ENCODE data around the gene MPPED1.

MPPED1 gene

DNA sequence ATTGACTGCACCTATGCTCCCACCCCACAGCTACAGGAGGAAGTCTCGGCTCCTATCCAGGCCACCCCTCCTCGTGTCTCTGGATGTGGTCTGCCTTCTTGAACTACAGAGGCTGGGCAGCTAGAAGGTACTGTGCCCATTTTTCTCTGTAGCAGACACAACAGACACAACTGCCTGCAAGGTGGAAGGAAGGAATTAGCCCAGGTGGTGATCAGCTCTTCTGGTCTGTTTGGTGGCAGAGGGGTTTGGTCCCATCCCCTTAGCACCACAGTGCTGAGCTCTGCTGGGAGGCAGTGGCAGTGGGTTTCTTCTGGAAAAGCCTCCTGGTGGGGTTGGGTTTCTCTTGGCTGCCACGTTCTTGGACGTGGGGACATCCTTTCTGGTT lies 132.5 kb downstream of the MPPED1 start:
- Histone ChIP-seq H3K36me3 (ENCODE audit: control insufficient read depth in 1 of 2, insufficient read depth in 2 of 2, low read length in 2 of 2) (no peaks in the 10 kb centered on the region), H3K4me1 (ENCODE audit: control insufficient read depth in 1 of 2, insufficient read depth in 2 of 2, low read length in 2 of 2) (no peaks in the 10 kb centered on the region), H3K27me3 (ENCODE audit: low read depth, low read length) (no peaks in the 10 kb centered on the region)

GRCh38 chr22:43546186-43546585 lies 134.4 kb downstream of the MPPED1 start:
- Histone ChIP-seq H3K27ac (ENCODE audit: low read length) (no peak overlapping the region), H3K4me3 (ENCODE audit: low read depth in 1 of 2, low read length in 2 of 2) (no peak overlapping the region), H3K27me3 (ENCODE audit: low read depth, low read length) (no peaks in the 10 kb centered on the region), H3K36me3 (ENCODE audit: control insufficient read depth in 1 of 2, insufficient read depth in 2 of 2, low read length in 2 of 2) (no peaks in the 10 kb centered on the region), H3K9me3 (ENCODE audit: control insufficient read depth in 1 of 2, low read length in 2 of 2) (no peaks in the 10 kb centered on the region), H3K4me1 (ENCODE audit: control insufficient read depth in 1 of 2, insufficient read depth in 2 of 2, low read length in 2 of 2) (no peaks in the 10 kb centered on the region)

More for the DNA sequence above, 132.5 kb downstream of the MPPED1 start:
- no peak overlapping the region for H3K4me3 ChIP-seq (ENCODE audit: low read depth in 1 of 2, low read length in 2 of 2)
- no peak overlapping the region for H3K27ac ChIP-seq (ENCODE audit: low read length)
- no peaks in the 10 kb centered on the region for H3K9me3 ChIP-seq (ENCODE audit: control insufficient read depth in 1 of 2, low read length in 2 of 2)

GRCh38 chr22:43550024-43550620 lies 138.3 kb downstream of the MPPED1 start:
- Histone ChIP-seq H3K4me1 (ENCODE audit: control insufficient read depth in 1 of 2, insufficient read depth in 2 of 2, low read length in 2 of 2) (no peaks in the 10 kb centered on the region), H3K4me3 (ENCODE audit: low read depth in 1 of 2, low read length in 2 of 2) (no peak overlapping the region), H3K36me3 (ENCODE audit: control insufficient read depth in 1 of 2, insufficient read depth in 2 of 2, low read length in 2 of 2) (peaks cover 0 to 6% of the 10 kb centered on the region in 2 donors), H3K27me3 (ENCODE audit: low read depth, low read length) (no peaks in the 10 kb centered on the region), H3K9me3 (ENCODE audit: control insufficient read depth in 1 of 2, low read length in 2 of 2) (no peaks in the 10 kb centered on the region), H3K27ac (ENCODE audit: low read length) (no peak overlapping the region)

GRCh38 chr22:43550672-43551071 lies 138.9 kb downstream of the MPPED1 start:
- Histone ChIP-seq H3K27me3 (ENCODE audit: low read depth, low read length) (no peaks in the 10 kb centered on the region), H3K4me1 (ENCODE audit: control insufficient read depth in 1 of 2, insufficient read depth in 2 of 2, low read length in 2 of 2) (no peaks in the 10 kb centered on the region), H3K9me3 (ENCODE audit: control insufficient read depth in 1 of 2, low read length in 2 of 2) (no peaks in the 10 kb centered on the region), H3K27ac (ENCODE audit: low read length) (no peak overlapping the region), H3K4me3 (ENCODE audit: low read depth in 1 of 2, low read length in 2 of 2) (no peak overlapping the region), H3K36me3 (ENCODE audit: control insufficient read depth in 1 of 2, insufficient read depth in 2 of 2, low read length in 2 of 2) (peaks cover 0 to 6% of the 10 kb centered on the region in 2 donors)

- H3K4me1 ChIP-seq (ENCODE audit: control insufficient read depth in 1 of 2, insufficient read depth in 2 of 2, low read length in 2 of 2) = no peaks in the 10 kb centered on the region
- no peak overlapping the region for H3K27ac ChIP-seq (ENCODE audit: low read length)
- peaks cover 0 to 6% of the 10 kb centered on the region in 2 donors for H3K36me3 ChIP-seq (ENCODE audit: control insufficient read depth in 1 of 2, insufficient read depth in 2 of 2, low read length in 2 of 2)
- no peak overlapping the region for H3K4me3 ChIP-seq (ENCODE audit: low read depth in 1 of 2, low read length in 2 of 2)
- H3K27me3 ChIP-seq (ENCODE audit: low read depth, low read length) = no peaks in the 10 kb centered on the region
- H3K9me3 ChIP-seq (ENCODE audit: control insufficient read depth in 1 of 2, low read length in 2 of 2) = peaks cover 0 to 4% of the 10 kb centered on the region in 2 donors
These were observed 141.8 kb downstream of the MPPED1 start for GRCh38 chr22:43553451-43554258.

GRCh38 chr22:43554259-43554636 lies 142.4 kb downstream of the MPPED1 start:
- Histone ChIP-seq H3K9me3 (ENCODE audit: control insufficient read depth in 1 of 2, low read length in 2 of 2) (peaks cover 0 to 4% of the 10 kb centered on the region in 2 donors), H3K27me3 (ENCODE audit: low read depth, low read length) (no peaks in the 10 kb centered on the region), H3K4me1 (ENCODE audit: control insufficient read depth in 1 of 2, insufficient read depth in 2 of 2, low read length in 2 of 2) (no peaks in the 10 kb centered on the region), H3K4me3 (ENCODE audit: low read depth in 1 of 2, low read length in 2 of 2) (no peak overlapping the region), H3K27ac (ENCODE audit: low read length) (no peak overlapping the region), H3K36me3 (ENCODE audit: control insufficient read depth in 1 of 2, insufficient read depth in 2 of 2, low read length in 2 of 2) (peaks cover 0 to 6% of the 10 kb centered on the region in 2 donors)

DNA sequence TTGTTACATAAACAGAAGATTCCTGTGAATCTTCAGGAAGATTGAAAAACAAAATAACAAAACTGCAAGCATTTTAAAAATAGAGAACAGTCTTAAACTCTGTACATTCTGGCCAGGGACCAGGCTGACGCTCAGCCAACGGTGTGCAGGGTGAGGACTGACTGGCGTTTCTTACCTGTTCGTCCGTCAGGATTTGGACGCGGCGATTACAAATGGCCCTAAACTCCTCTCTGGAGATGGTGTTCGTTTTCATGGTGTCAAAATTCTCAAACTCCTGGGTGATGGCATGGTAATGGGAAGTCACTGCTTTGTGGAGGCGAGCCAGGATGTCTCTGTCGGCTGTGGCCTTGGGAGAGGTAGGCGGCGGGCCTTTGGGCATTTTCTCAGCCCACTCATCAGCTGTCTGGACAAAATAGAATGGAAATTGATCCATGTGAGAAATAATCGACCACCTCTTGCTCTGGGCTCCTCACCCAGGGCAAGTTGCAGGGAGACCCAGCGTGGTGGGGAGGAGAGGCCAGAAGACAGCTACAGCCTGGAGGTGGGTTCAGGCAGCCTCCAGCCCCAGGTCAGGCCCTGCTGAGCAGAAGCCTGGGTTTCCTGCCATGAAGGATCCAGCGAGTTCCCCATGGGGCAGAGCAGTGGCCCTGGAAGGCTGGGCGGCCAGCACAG lies 143.0 kb downstream of the MPPED1 start:
- peaks cover 0 to 4% of the 10 kb centered on the region in 2 donors for H3K9me3 ChIP-seq (ENCODE audit: control insufficient read depth in 1 of 2, low read length in 2 of 2)
- no peak overlapping the region for H3K4me3 ChIP-seq (ENCODE audit: low read depth in 1 of 2, low read length in 2 of 2)
- H3K4me1 ChIP-seq (ENCODE audit: control insufficient read depth in 1 of 2, insufficient read depth in 2 of 2, low read length in 2 of 2) = no peaks in the 10 kb centered on the region
- no peak overlapping the region for H3K27ac ChIP-seq (ENCODE audit: low read length)
- peaks cover 0 to 6% of the 10 kb centered on the region in 2 donors for H3K36me3 ChIP-seq (ENCODE audit: control insufficient read depth in 1 of 2, insufficient read depth in 2 of 2, low read length in 2 of 2)
- H3K27me3 ChIP-seq (ENCODE audit: low read depth, low read length) = no peaks in the 10 kb centered on the region

DNA sequence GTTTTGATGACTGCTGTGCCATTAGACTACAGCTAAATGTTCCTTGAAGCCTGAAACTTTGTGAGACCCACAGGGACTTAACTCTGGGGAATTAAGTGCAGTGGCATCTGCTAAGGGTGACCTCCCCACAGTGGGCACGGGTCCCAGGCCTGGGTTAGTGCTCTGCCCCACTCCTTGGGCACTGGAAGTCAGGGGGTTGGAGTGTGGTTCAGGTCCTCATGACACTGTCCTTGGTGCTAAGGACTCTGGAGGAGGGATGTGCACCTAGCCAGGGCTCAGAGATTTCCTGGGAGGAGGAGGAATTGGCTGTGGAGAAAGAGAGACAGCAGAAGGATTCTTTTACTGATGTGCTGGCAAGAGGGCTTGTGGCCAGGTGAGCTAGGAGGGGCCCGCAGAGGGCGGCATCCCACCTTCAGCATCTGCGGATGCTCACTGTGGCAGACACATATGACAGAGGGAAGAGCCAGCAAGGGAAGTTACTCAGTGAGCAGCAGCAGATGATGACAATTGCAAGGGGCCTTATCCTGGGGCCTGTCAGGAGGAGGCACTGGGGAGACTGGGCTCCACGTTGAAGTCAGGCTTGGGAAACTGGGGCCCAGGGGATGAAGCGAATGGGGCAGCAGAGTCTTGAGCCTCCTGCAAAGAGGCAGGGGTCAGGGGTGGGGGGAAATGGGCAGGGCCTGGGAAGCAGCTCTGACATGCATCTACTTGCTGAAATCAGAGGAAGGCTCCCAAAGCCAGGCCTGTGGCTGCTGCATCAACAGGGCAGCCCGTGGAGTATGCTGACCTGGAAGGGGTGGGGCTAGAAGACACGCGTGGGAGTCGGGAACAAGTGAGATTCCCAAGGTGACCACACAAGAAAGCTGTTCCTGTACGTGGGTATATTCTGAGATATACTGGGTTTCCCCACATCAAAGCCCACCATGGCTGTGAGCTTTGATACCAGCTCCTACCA lies 144.0 kb downstream of the MPPED1 start:
- Histone ChIP-seq H3K27me3 (ENCODE audit: low read depth, low read length) (no peaks in the 10 kb centered on the region), H3K4me3 (ENCODE audit: low read depth in 1 of 2, low read length in 2 of 2) (no peak overlapping the region), H3K9me3 (ENCODE audit: control insufficient read depth in 1 of 2, low read length in 2 of 2) (peaks cover 0 to 4% of the 10 kb centered on the region in 2 donors), H3K4me1 (ENCODE audit: control insufficient read depth in 1 of 2, insufficient read depth in 2 of 2, low read length in 2 of 2) (no peaks in the 10 kb centered on the region), H3K36me3 (ENCODE audit: control insufficient read depth in 1 of 2, insufficient read depth in 2 of 2, low read length in 2 of 2) (peaks cover 0 to 6% of the 10 kb centered on the region in 2 donors), H3K27ac (ENCODE audit: low read length) (no peak overlapping the region)
